ENCODE measurements around the gene IFT57.
A peak's percentile ranks its signal among the peaks of the same experiment; 100 is the strongest.

The IFT57 gene

GRCh38 chr3:108219336-108219735, 2.9 kb downstream of the IFT57 start:
- no peak for DNase-seq (ENCODE audit: low read depth)
- H3K4me3 ChIP-seq (ENCODE audit: low read depth, low read length): no peak overlapping the region
- TF ChIP-seq, protein P1, sequence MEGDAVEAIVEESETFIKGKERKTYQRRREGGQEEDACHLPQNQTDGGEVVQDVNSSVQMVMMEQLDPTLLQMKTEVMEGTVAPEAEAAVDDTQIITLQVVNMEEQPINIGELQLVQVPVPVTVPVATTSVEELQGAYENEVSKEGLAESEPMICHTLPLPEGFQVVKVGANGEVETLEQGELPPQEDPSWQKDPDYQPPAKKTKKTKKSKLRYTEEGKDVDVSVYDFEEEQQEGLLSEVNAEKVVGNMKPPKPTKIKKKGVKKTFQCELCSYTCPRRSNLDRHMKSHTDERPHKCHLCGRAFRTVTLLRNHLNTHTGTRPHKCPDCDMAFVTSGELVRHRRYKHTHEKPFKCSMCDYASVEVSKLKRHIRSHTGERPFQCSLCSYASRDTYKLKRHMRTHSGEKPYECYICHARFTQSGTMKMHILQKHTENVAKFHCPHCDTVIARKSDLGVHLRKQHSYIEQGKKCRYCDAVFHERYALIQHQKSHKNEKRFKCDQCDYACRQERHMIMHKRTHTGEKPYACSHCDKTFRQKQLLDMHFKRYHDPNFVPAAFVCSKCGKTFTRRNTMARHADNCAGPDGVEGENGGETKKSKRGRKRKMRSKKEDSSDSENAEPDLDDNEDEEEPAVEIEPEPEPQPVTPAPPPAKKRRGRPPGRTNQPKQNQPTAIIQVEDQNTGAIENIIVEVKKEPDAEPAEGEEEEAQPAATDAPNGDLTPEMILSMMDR (conservative IDR thresholded peaks at IDR 0.05; ENCODE audit: low read depth, low read length): no peak

DNA sequence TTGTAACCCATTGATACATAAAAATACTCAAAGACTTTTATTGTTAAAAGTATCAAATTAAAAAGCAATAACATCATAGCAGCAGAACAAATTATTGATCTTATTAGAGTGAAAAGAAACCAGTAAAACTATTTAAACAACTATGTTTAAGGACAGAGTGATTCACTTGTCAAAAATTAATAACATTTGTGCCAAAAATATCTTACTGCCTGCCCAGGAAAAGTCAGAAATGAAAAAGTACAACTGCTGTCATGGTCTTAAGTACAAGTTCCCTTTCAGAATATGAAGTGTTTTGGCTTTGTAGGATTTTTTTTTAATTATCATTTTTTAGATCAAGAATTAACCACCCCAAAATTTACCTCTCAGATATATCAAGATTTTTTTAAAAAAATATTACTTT, 3.4 kb downstream of the IFT57 start:
- TF ChIP-seq, protein P1 (conservative IDR thresholded peaks at IDR 0.05; ENCODE audit: low read depth, low read length): no peak
- DNase-seq (ENCODE audit: low read depth): peak; percentile 55
- H3K4me3 ChIP-seq (ENCODE audit: low read depth, low read length): no peak overlapping the region

DNA sequence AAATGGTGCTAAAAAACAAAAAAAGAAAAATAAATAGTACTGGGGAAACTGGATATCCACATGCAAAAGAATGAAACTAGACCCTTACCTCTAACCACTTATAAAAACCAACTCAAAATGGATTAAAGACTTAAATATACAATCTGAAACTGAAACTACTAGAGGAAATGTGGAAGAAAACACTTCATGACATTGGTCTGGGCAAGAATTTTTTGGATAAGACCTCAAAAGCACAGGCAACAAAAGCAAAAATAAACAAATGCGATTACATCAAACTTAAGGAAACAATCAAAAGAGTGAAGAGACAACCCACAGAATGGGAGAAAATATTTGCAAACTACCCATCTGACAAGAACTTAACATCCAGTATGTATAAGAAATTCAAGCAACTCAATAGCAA, 6.4 kb downstream of the IFT57 start:
- peak; percentile 30 for DNase-seq (ENCODE audit: low read depth)
- no peak overlapping the region for H3K4me3 ChIP-seq (ENCODE audit: low read depth, low read length)
- TF ChIP-seq, protein P1 (conservative IDR thresholded peaks at IDR 0.05; ENCODE audit: low read depth, low read length): no peak

DNA sequence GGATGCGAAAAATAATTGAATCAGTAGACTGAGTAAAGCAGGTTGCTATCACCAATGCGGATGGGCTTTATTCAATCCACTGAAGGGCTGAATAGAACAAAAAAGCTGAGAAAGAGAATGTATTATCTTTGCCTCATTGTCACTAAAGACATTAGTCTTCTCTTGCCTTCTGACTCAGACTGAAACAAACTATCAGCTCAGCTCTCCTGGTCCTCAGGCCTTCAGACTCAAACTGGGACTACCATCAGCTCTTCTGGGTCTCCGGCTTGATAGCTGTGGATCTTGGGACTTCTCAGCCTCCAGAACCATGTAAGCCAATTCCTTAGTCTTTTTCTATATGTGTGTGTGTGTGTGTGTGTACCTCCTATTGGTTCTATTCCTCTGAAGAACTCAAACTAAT, 12.6 kb downstream of the IFT57 start:
- H3K4me3 ChIP-seq (ENCODE audit: low read depth, low read length): no peak overlapping the region
- TF ChIP-seq, protein P1 (conservative IDR thresholded peaks at IDR 0.05; ENCODE audit: low read depth, low read length): no peak
- DNase-seq (ENCODE audit: low read depth): no peak

DNA sequence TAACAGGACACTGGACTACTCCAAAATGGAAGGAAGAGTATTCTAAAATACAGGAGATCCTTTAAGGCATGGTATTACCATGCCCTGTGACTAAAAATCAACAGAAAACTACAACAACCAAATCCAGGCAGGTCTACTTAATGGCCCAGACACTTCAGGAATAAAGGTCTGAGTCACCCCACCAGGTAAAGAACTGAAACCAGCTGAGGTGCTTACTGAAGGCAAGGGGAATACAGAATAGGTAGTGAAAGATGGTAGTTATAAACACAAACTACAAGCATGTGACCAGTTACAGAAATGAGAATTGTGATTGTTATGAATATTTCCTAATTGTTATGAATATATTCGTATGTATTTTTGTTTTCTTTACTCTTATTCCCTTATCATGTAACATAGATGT, 13.4 kb downstream of the IFT57 start:
- TF ChIP-seq, protein P1 (conservative IDR thresholded peaks at IDR 0.05; ENCODE audit: low read depth, low read length): no peak
- DNase-seq (ENCODE audit: low read depth): no peak
- H3K4me3 ChIP-seq (ENCODE audit: low read depth, low read length): no peak overlapping the region

GRCh38 chr3:108202834-108203233, 19.4 kb downstream of the IFT57 start:
- TF ChIP-seq, protein P1 (conservative IDR thresholded peaks at IDR 0.05; ENCODE audit: low read depth, low read length): no peak
- no peak overlapping the region for H3K4me3 ChIP-seq (ENCODE audit: low read depth, low read length)
- no peak for DNase-seq (ENCODE audit: low read depth)

DNA sequence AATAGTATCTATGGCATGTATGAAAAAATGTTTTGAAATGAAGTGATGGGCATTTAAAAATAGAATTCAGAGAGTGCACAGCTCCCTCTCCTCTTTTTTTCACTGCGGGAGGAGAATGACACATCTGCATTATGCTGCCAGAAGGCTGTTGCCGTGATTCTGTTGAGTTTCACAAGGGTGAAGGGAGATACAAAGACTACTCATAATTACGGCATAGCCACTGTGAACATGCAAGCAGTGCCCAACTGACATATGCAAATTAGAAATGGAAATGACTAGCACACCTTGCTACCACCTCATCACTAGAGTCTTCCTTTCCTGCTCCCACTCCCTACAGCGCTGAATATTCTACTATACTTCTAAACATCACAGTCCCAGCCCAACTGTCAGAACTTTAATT, 20.1 kb downstream of the IFT57 start:
- DNase-seq (ENCODE audit: low read depth): no peak
- TF ChIP-seq, protein P1 (conservative IDR thresholded peaks at IDR 0.05; ENCODE audit: low read depth, low read length): no peak
- H3K4me3 ChIP-seq (ENCODE audit: low read depth, low read length): no peak overlapping the region
